Adrenal gland (tissue), 5 donors: Measurements from ENCODE around the gene AMMECR1.

Source experiments
- POLR2A ChIP-seq, 2 donors: fragments of 450-650 bp; IDR thresholded peaks; one replicate each; pipeline ENCODE4 v1.6.1; 2017; ENCODE audit warnings: antibody characterized with exemption in 2 of 2, mild to moderate bottlenecking in 2 of 2, moderate library complexity in 1 of 2
- TF ChIP-seq, protein P1 (sequence below), 6 experiments: fragments of 450-650 bp in 4 of 6; fragments of 200-600 bp in 2 of 6; sonication (generic) in 1 of 6; IDR thresholded peaks; 1 replicate in 5 of 6; 2 replicates in 1 of 6; pipeline versions ENCODE4 v1.5.1 to v1.8.0; 2016 to 2021; ENCODE audit warnings: antibody characterized with exemption in 6 of 6, mild to moderate bottlenecking in 2 of 6, moderate library complexity in 1 of 6
- donor health status: DM: no; HTN: no; CAD: no.

- TF ChIP-seq, protein P1, sequence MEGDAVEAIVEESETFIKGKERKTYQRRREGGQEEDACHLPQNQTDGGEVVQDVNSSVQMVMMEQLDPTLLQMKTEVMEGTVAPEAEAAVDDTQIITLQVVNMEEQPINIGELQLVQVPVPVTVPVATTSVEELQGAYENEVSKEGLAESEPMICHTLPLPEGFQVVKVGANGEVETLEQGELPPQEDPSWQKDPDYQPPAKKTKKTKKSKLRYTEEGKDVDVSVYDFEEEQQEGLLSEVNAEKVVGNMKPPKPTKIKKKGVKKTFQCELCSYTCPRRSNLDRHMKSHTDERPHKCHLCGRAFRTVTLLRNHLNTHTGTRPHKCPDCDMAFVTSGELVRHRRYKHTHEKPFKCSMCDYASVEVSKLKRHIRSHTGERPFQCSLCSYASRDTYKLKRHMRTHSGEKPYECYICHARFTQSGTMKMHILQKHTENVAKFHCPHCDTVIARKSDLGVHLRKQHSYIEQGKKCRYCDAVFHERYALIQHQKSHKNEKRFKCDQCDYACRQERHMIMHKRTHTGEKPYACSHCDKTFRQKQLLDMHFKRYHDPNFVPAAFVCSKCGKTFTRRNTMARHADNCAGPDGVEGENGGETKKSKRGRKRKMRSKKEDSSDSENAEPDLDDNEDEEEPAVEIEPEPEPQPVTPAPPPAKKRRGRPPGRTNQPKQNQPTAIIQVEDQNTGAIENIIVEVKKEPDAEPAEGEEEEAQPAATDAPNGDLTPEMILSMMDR (IDR thresholded peaks at IDR 0.05), result no peak
- no peak for TF ChIP-seq POLR2A (IDR thresholded peaks at IDR 0.05)
Measured at GRCh38 chrX:110163488-110163887, 154.4 kb downstream of the AMMECR1 start.
